Measurements from ENCODE around the gene NEUROD2. TPM values are rescaled to one million over a fixed set of nuclear protein-coding genes. Genes with fewer than 3 reads are reported as not detected.

Gene NEUROD2
- polyA plus RNA-seq, 1 of the 3 experiments (the other 2 are of a cell fraction), result not detected

DNA sequence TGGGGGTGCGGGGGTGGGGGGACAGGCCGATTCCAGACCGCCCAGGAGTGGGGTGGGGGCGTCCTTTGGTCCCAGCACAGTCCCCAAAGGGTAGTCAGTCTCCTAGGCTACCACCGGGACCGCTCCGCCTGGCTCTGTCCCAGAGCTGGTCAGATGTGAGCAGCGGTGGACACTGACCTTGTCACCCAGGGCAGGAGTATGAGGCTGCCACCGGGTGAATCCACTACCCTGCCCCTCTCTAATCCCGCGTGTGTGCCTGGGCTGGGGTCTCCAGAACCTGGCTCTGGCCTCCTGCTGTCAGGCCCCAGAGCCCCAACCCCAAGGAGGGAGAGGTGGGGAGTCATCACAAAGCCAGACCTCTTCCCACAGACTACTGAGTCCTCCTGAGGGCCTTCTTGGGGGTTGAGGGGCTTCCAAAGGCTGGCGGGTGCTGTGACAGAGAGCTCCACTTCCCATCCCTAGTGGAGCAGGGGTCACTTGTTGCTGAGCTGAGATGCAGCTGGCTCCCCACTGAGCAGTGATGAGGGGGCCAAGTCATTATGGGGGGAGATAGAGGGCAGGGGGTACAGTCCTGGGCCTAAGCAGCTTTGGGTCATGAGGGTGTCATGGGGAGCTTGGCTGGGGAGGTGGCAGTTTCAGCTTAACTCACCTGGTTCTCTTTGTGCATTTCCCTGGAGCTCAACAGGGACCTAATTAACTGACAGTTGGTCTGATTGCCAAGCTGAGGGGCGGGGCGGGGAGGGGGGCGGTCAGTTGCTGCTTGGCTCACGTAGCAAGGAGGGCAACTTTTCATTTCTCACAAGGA lies 20.2 kb upstream of the NEUROD2 start:
- Histone ChIP-seq H3K27me3 (ENCODE audit: insufficient read depth) (peaks cover 41% of the 10 kb centered on the region), H4K20me1 (ENCODE audit: insufficient read depth) (no peaks in the 10 kb centered on the region), H2AFZ (ENCODE audit: low read depth) (no peak overlapping the region), H3K4me1 (ENCODE audit: control insufficient read depth in 1 of 2, insufficient read depth in 2 of 2, low read depth in 1 of 2, low read length in 1 of 2) (peaks cover 0 to 5% of the 10 kb centered on the region in 2 experiments; a peak in 1 of 4 replicates), H3K9me3 (no peaks in the 10 kb centered on the region), H3K27ac (ENCODE audit: low read depth in 2 of 2, low read length in 1 of 2) (no peak overlapping the region), H3K9ac (no peak overlapping the region), H3K9me2 (no peaks in the 10 kb centered on the region), H3K36me3 (replicated peaks in 1 of 2; ENCODE audit: control insufficient read depth in 1 of 2, insufficient read depth in 2 of 2, low read length in 1 of 2) (no peaks in the 10 kb centered on the region), H3F3A (replicated peaks; ENCODE audit: insufficient read depth) (no peaks in the 10 kb centered on the region), H3K79me2 (ENCODE audit: insufficient read depth) (no peaks in the 10 kb centered on the region), H3K4me2 (no peak overlapping the region), H3K4me3 (ENCODE audit: low read depth in 2 of 2, low read length in 1 of 2) (no peak overlapping the region)
- DNase-seq, result no peak
- ChIA-PET CTCF (interaction anchor here (0.8 to 14.5 kb wide), 9 partner anchors 8 to 127 kb away, joined by 3 to 483 read pairs (median 11); partner anchors contain the start of genes NEUROD2, PNMT, STARD3 and TCAP), POLR2A (interaction anchor here (0.5 kb wide), 1 partner anchor 163 kb away, joined by 3 read pairs; no protein-coding TSS in a partner anchor)
- TF ChIP-seq TCF12 (IDR thresholded peaks at IDR 0.05), result no peak
- 65% methylated on average over 4 of the region's 16 CpGs for WGBS (ENCODE audit: low lambda C conversion rate)

DNA sequence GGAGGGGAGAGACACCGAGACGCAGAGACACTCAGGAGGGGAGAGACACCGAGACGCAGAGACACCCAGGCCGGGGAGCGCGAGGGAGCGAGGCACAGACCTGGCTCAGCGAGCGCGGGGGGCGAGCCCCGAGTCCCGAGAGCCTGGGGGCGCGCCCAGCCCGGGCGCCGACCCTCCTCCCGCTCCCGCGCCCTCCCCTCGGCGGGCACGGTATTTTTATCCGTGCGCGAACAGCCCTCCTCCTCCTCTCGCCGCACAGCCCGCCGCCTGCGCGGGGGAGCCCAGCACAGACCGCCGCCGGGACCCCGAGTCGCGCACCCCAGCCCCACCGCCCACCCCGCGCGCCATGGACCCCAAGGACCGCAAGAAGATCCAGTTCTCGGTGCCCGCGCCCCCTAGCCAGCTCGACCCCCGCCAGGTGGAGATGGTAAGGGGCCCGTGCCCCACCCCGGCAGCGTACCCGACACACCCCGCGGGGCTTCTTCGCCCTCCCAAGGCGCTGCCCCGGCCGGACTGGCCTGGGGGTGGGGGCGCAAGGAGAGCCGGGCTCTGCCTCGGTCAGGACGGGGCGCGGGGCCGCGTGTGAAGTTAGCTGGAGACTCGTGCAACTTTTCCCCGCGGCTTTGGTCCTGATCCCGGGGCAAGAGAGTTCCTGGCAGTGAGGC lies 19.5 kb upstream of the NEUROD2 start:
- WGBS (ENCODE audit: low lambda C conversion rate), result 24% methylated on average over 5 of the region's 72 CpGs
- Histone ChIP-seq H3K4me2 (peak overlapping the region; percentile 87), H3K79me2 (ENCODE audit: insufficient read depth) (no peaks in the 10 kb centered on the region), H3K27ac (ENCODE audit: low read depth in 2 of 2, low read length in 1 of 2) (no peak overlapping the region), H3K9ac (no peak overlapping the region), H3K4me1 (ENCODE audit: control insufficient read depth in 1 of 2, insufficient read depth in 2 of 2, low read depth in 1 of 2, low read length in 1 of 2) (peaks cover 0 to 5% of the 10 kb centered on the region in 2 experiments; a peak in 1 of 4 replicates), H3K4me3 (ENCODE audit: low read depth in 2 of 2, low read length in 1 of 2) (peak overlapping the region in 1 of 2 experiments; percentile 36; a peak in 2 of 4 replicates), H3K9me3 (no peaks in the 10 kb centered on the region), H3K27me3 (ENCODE audit: insufficient read depth) (peaks cover 41% of the 10 kb centered on the region), H2AFZ (ENCODE audit: low read depth) (peak overlapping the region; percentile 42; the same call in 1 of the 2 replicates), H3F3A (replicated peaks; ENCODE audit: insufficient read depth) (peaks cover under 1% of the 10 kb centered on the region), H4K20me1 (ENCODE audit: insufficient read depth) (0 out of 2 replicates have a peak, but pooled peaks cover 3% of the 10 kb centered on the region), H3K36me3 (replicated peaks in 1 of 2; ENCODE audit: control insufficient read depth in 1 of 2, insufficient read depth in 2 of 2, low read length in 1 of 2) (no peaks in the 10 kb centered on the region), H3K9me2 (no peaks in the 10 kb centered on the region)
- POLR2A ChIA-PET, result no interaction called here
- CTCF ChIA-PET, result interaction anchor here (1.1 to 14.5 kb wide), 7 partner anchors 9 to 128 kb away, joined by 3 to 483 read pairs (median 279); partner anchors contain the start of genes NEUROD2, PNMT, STARD3 and TCAP
- DNase-seq, result peak; percentile 62
- no peak for TF ChIP-seq FOXM1 (IDR thresholded peaks at IDR 0.05; ENCODE audit: low read depth)
- TF ChIP-seq TCF12 (IDR thresholded peaks at IDR 0.05), result no peak
- TF ChIP-seq CHD2 (IDR thresholded peaks at IDR 0.05; ENCODE audit: low read length, partially characterized antibody), result no peak
- TF ChIP-seq ELF1 (IDR thresholded peaks at IDR 0.05), result no peak
- no peak for TF ChIP-seq SIN3A (IDR thresholded peaks at IDR 0.05; ENCODE audit: borderline replicate concordance, low read depth, low read length)

DNA sequence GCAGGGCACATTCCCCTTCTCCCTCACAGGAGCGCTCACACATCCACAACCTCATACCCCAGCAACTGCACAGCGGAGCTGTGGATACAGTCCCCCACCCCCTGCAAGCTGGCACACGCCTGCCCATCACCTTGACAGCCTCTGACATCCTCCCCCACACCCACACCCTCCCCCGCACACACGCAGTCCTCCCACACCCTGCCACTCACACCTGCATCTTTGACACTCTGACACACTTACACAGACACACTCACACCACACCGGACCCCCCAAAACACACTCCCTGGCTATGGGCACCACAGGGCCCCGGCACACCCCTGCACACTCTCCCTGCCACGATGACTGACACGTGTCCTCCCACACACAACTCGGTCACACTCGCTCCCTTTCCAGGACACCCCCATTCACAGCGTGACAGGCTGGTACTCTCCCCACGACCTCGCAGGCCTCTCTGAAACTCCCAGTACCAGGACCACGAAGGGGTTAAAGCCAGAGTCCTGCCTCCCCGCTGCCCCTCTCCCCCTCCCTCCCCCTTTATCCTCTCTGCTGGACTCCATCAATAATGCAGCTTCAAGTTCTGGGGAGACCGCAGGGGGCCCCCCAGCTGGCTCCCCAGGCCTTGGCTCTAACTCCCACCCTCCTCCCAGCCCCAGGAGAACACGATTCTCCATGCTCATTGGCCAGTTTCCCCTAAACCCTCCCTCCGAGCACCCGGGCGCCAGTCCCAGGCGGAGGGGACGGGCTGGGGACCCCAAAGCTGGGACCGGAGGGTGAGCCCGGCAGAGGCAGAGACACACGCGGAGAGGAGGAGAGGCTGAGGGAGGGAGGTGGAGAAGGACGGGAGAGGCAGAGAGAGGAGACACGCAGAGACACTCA lies 18.7 kb upstream of the NEUROD2 start, which contains the start of gene PPP1R1B:
TSS of gene PPP1R1B (plus strand) at position 782 of the 876 bp plus-strand sequence. CDS start 441 bp downstream, outside the sequence.
- 36% methylated on average over 29 of the region's 29 CpGs for WGBS (ENCODE audit: low lambda C conversion rate)
- DNase-seq, result peak; percentile 71
- H4K20me1 ChIP-seq (ENCODE audit: insufficient read depth), result 0 out of 2 replicates have a peak, but pooled peaks cover 4% of the 10 kb centered on the region
- H3K9me3 ChIP-seq, result no peaks in the 10 kb centered on the region
- ChIA-PET CTCF (interaction anchor here (1.2 to 14.5 kb wide), 7 partner anchors 11 to 127 kb away, joined by 3 to 483 read pairs (median 279); partner anchors contain the start of genes NEUROD2, PNMT, STARD3 and TCAP), POLR2A (no interaction called here)
- H3K9me2 ChIP-seq, result no peaks in the 10 kb centered on the region
- H3F3A ChIP-seq (replicated peaks; ENCODE audit: insufficient read depth), result peaks cover 3% of the 10 kb centered on the region
- peak within 1 kb of the TSS; percentile 87 for H3K4me2 ChIP-seq
- no peak within 1 kb of the TSS for H3K9ac ChIP-seq
- H3K27me3 ChIP-seq (ENCODE audit: insufficient read depth), result peaks cover 41% of the 10 kb centered on the region
- peaks cover 0 to 7% of the 10 kb centered on the region in 2 experiments; a peak in 1 of 4 replicates for H3K4me1 ChIP-seq (ENCODE audit: control insufficient read depth in 1 of 2, insufficient read depth in 2 of 2, low read depth in 1 of 2, low read length in 1 of 2)
- no peaks in the 10 kb centered on the region for H3K79me2 ChIP-seq (ENCODE audit: insufficient read depth)
- peak within 1 kb of the TSS in 1 of 2 experiments; percentile 36; a peak in 2 of 4 replicates for H3K4me3 ChIP-seq (ENCODE audit: low read depth in 2 of 2, low read length in 1 of 2)
- H3K27ac ChIP-seq (ENCODE audit: low read depth in 2 of 2, low read length in 1 of 2), result no peak within 1 kb of the TSS
- peak within 1 kb of the TSS; percentile 42; the same call in 1 of the 2 replicates for H2AFZ ChIP-seq (ENCODE audit: low read depth)
- H3K36me3 ChIP-seq (replicated peaks in 1 of 2; ENCODE audit: control insufficient read depth in 1 of 2, insufficient read depth in 2 of 2, low read length in 1 of 2), result no peaks in the 10 kb centered on the region
- TF ChIP-seq RFX5 (IDR thresholded peaks at IDR 0.05; ENCODE audit: low read length), result no peak
- no peak for TF ChIP-seq RXRA (IDR thresholded peaks at IDR 0.05; ENCODE audit: borderline replicate concordance, low read depth)
- TF ChIP-seq MEF2A (IDR thresholded peaks at IDR 0.05; ENCODE audit: borderline replicate concordance, low read depth), result no peak
- TF ChIP-seq, protein P1, sequence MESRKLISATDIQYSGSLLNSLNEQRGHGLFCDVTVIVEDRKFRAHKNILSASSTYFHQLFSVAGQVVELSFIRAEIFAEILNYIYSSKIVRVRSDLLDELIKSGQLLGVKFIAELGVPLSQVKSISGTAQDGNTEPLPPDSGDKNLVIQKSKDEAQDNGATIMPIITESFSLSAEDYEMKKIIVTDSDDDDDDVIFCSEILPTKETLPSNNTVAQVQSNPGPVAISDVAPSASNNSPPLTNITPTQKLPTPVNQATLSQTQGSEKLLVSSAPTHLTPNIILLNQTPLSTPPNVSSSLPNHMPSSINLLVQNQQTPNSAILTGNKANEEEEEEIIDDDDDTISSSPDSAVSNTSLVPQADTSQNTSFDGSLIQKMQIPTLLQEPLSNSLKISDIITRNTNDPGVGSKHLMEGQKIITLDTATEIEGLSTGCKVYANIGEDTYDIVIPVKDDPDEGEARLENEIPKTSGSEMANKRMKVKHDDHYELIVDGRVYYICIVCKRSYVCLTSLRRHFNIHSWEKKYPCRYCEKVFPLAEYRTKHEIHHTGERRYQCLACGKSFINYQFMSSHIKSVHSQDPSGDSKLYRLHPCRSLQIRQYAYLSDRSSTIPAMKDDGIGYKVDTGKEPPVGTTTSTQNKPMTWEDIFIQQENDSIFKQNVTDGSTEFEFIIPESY (IDR thresholded peaks at IDR 0.05; ENCODE audit: borderline replicate concordance, low read depth), result no peak
- TF ChIP-seq SMC3 (IDR thresholded peaks at IDR 0.05; ENCODE audit: low read depth, low read length), result no peak
- TF ChIP-seq, protein P2, sequence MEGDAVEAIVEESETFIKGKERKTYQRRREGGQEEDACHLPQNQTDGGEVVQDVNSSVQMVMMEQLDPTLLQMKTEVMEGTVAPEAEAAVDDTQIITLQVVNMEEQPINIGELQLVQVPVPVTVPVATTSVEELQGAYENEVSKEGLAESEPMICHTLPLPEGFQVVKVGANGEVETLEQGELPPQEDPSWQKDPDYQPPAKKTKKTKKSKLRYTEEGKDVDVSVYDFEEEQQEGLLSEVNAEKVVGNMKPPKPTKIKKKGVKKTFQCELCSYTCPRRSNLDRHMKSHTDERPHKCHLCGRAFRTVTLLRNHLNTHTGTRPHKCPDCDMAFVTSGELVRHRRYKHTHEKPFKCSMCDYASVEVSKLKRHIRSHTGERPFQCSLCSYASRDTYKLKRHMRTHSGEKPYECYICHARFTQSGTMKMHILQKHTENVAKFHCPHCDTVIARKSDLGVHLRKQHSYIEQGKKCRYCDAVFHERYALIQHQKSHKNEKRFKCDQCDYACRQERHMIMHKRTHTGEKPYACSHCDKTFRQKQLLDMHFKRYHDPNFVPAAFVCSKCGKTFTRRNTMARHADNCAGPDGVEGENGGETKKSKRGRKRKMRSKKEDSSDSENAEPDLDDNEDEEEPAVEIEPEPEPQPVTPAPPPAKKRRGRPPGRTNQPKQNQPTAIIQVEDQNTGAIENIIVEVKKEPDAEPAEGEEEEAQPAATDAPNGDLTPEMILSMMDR (IDR thresholded peaks at IDR 0.05), result no peak
- TF ChIP-seq RCOR1 (IDR thresholded peaks at IDR 0.05; ENCODE audit: low read length), result no peak
- TF ChIP-seq FOSL2 (IDR thresholded peaks at IDR 0.05; ENCODE audit: borderline replicate concordance, low read depth), result no peak
- TF ChIP-seq NFIC (IDR thresholded peaks at IDR 0.05; ENCODE audit: borderline replicate concordance), result no peak
